HG03175 (cell line): ENCODE data around the gene DRC7.
"Not testable (repeated sequence)": the region's sequence is repeated elsewhere in the genome, so short reads cannot be mapped to it uniquely, and the experiment has no call there.

Experiments
- ATAC-seq: cut with Tn5 transposase; IDR thresholded peaks from one replicate; pipeline ENCODE4 v1.9.1; 2021; ENCODE audit warnings: mild to moderate bottlenecking, moderate library complexity; ENCODE audit not compliant: unreplicated experiment

DRC7 gene

DNA sequence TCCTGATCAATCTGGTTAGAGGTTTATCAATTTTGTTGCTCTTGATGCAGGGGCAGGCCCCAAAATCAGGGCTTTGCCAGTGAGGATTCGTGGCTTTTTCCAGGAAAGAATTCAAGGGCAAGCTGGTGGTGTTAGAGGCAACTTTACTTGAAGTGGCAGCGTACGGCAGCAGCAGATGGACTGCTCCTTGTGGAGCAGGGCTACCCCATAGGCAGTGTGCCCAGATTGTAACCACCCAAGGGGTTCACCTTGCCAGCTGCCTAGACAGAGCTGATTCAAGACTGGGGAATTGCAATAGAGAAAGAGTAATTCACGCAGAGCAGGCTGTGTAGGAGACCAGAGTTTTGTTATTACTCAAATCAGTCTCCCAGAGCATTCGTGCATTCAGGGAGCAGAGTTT lies 16.7 kb downstream of the DRC7 start:
- ATAC-seq = no peak

- no peak for ATAC-seq
These were observed 17.4 kb downstream of the DRC7 start for GRCh38 chr16:57711993-57712392.

- ATAC-seq = not testable (repeated sequence)
These were observed 18.0 kb downstream of the DRC7 start for GRCh38 chr16:57712569-57712968.

DNA sequence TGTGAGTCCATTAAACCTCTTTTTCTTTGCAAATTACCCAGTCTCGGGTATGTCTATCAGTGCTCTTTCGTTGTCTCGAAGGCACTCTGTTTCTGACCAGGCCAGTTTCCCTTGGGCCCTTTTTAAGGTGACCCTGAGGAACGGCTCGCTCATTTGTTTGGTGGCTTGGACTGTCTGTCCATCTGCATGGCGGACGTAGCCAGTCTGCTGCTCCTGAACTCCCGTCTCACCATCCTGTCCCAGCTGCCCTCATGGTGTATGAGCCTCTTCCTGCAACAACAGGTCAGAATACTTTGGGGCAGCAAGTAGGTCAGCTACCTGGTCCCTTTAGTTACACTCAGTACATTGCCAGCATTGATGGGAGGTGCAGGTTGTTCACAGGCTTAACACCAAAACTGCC lies 19.0 kb downstream of the DRC7 start:
- ATAC-seq = no peak

- no peak for ATAC-seq
These were observed 19.4 kb downstream of the DRC7 start for GRCh38 chr16:57714047-57714446.

- ATAC-seq = no peak
These were observed 25.6 kb downstream of the DRC7 start for GRCh38 chr16:57720142-57720575.

GRCh38 chr16:57721356-57722209 lies 27.0 kb downstream of the DRC7 start:
- no peak for ATAC-seq

DNA sequence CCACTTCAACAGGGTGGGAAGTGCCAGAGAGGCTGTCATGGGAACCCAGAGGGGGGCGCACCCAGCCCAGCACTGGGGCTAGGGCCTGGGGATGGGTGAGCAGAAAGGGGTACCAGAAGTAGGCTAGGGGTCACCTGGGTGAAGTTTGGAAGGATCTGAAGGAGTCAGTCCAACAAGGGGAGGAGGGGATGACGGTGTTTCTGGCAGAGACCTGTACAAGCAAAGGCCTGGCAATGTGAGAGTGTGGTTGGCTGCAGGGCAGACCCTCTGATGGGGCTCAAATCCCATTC lies 27.5 kb downstream of the DRC7 start:
- ATAC-seq = no peak

DNA sequence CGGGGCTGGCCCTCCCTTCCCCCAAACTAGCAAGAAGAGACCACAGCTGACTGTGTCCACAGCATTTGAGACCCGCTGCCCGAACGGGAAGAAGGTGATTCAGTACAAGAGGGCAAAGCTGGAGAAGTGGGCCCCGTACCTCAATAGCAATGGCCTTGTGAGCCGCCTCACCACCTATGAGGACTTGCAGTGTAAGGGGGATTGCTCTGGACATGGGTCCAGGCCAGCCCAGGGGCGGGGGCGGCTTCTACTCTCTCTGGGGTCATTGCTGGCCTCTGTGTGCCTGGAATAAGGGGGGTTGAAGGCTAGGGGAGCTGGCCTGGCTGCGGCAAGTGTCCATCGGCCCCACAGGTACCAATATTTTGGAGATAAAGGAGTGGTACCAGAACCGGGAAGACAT lies 28.0 kb downstream of the DRC7 start:
- no peak for ATAC-seq

- ATAC-seq = no peak
These were observed 28.6 kb downstream of the DRC7 start for GRCh38 chr16:57723170-57723569.

DNA sequence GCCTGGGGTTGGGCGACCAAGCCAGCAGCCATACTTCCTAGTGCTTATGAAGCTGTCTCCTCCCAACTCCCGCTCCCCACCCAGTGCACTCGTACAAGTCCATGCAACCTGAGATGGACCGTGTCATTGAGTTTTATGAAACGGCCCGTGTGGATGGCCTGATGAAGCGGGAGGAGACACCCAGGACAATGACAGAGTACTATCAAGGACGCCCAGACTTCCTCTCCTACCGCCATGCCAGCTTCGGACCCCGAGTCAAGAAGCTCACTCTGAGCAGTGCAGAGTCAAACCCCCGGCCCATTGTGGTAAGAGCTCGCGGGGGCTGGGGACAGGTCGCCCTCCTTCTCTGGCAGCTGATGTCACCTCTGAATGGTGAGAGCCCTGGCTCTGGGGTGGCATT lies 29.9 kb downstream of the DRC7 start:
- ATAC-seq = no peak

DNA sequence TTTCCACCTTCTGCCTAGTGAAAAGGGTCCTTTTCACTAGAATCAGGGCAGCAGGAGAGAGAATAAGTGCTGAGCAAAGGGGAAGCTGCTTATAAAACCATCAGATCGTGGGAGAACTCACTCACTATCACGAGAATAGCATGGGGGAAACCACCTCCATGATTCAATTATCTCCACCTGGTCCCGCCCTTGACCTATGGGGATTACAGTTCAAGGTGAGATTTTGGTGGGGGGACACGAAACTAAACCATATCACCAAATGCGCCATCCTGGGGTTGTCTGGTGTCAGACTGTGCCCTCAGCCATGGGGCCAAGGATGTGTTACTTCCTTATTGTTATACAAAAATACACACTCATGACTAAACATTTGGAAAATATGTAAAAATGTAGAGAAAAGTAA lies 30.5 kb downstream of the DRC7 start:
- ATAC-seq = no peak

- no peak for ATAC-seq
These were observed 30.9 kb downstream of the DRC7 start for GRCh38 chr16:57725554-57725953.

DNA sequence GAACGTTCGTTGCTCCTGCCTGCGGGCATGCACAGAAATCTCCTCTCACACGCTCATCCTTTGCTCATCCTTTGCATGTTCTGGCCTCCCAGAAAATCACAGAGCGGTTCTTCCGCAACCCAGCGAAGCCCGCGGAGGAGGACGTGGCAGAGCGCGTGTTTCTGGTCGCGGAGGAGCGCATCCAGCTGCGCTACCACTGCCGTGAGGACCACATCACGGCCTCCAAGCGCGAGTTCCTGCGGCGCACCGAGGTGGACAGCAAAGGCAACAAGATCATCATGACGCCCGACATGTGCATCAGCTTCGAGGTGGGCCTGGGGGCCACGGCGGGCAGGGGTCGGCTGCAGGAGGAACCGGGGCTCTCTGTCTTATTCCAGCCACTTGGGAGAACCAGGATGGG lies 31.4 kb downstream of the DRC7 start:
- no peak for ATAC-seq

DNA sequence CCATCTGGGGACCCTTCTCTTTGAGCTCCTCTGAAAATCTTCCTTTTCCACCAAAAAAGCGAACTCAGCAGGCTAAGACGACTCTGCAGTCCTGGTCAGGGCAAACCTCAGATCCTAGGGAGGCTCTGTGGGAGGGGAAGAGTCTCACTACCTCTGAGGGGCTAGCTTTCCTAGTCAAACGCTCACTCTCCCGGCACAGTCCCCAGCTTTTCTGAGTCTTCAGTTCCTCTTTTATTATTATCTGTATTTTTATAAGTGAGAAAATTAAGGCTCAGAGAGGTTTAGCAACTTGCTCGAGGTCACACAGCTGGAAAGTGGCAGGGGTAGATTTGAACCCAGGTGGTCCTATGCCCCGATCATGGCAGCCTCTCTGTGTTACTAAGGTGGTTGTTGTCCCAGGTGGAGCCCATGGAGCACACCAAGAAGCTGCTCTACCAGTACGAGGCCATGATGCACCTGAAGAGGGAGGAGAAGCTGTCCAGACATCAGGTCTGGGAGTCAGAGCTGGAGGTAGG lies 31.9 kb downstream of the DRC7 start:
- no peak for ATAC-seq

- ATAC-seq = no peak
These were observed 33.0 kb downstream of the DRC7 start for GRCh38 chr16:57727610-57728009.

DNA sequence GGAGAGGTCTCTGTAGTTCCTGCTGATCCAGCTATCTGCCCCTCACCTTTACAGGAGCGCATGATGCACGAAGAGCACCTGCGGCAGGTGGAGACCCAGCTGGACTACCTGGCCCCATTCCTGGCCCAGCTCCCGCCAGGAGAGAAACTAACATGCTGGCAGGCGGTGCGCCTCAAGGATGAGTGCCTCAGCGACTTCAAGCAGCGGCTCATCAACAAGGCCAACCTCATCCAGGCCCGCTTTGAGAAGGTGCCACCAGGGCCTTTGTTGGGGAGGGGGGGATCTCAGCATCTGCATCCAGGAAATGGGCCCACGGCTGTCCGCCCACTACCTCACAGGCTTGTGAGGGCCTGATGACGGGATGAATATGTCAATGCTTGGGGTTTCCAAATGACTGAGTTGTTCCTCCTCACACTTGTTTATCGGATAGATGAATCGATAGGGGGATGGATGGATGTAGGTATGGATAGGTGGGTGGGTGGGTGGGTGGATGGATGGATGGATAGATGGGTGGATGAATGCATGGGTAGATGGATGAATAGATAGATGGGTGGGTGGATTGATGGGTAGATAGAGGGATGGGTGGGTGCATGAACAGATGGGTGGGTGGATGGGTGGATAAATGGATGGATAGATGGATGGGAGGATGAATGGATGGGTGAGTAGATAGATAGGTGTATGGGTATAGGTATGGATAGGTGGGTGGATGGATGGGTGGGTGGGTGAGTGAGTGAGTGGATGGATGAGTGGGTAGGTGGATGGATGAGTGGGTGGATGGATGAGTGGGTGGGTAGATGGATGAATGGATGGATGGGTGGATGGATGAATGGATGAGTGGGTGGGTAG lies 34.0 kb downstream of the DRC7 start:
- ATAC-seq = no peak

GRCh38 chr16:57729182-57729484 lies 34.5 kb downstream of the DRC7 start:
- no peak for ATAC-seq

DNA sequence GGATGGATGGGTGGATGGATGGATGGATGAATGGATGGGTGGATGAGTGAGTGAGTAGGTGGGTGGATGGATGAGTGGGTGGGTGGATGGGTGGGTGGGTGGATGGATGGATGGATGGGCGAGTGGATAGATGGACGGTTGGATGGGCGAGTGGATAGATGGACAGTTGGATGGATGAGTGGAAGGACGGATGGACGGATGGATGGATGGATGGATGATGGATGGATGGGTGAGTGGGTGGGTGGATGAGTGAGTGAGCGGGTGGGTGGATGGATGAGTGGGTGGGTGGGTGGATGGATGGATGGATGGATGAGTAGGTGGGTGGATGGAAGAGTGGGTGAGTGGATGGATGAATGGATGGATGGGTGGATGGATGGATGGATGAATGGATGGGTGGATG lies 35.2 kb downstream of the DRC7 start:
- not testable (repeated sequence) for ATAC-seq

- no peak for ATAC-seq
These were observed 36.4 kb downstream of the DRC7 start for GRCh38 chr16:57730771-57731730.

- ATAC-seq = no peak
These were observed 37.4 kb downstream of the DRC7 start for GRCh38 chr16:57732037-57732436.
